ENCODE results near the gene ANKDD1A. TPM values are rescaled to one million over a fixed set of nuclear protein-coding genes. Genes with fewer than 3 reads are reported as not detected.

Gene ANKDD1A
- total RNA-seq, 1 donor from 2014 or later, result 0.38 TPM

Other genes with a start within 250 kb of the ANKDD1A start
- gene RBPMS2, start 136.3 kb upstream of the ANKDD1A start, total RNA-seq, result 7.5 TPM
- gene PIF1, start 86.3 kb upstream of the ANKDD1A start, total RNA-seq, result 0.93 TPM
- gene PLEKHO2, start 70.0 kb upstream of the ANKDD1A start, total RNA-seq, result 4.3 TPM
- 35.7 TPM for gene SPG21, start 78.0 kb downstream of the ANKDD1A start, total RNA-seq
- gene MTFMT, start 117.7 kb downstream of the ANKDD1A start, total RNA-seq, result 9.9 TPM
- gene SLC51B, start 133.5 kb downstream of the ANKDD1A start, total RNA-seq, result 0.75 TPM
- 0.15 TPM for gene RASL12, start 156.1 kb downstream of the ANKDD1A start, total RNA-seq
- not detected for gene KBTBD13, start 164.8 kb downstream of the ANKDD1A start, total RNA-seq
- gene UBAP1L, start 203.3 kb downstream of the ANKDD1A start, total RNA-seq, result 5.5 TPM
- 9.7 TPM for gene PDCD7, start 221.9 kb downstream of the ANKDD1A start, total RNA-seq